HCT116 (cell line): ENCODE measurements around the gene HOXA13. TPM values are rescaled to one million over a fixed set of nuclear protein-coding genes. Genes with fewer than 3 reads are reported as not detected.

Source experiments
- ATAC-seq: fragments of 200-7000 bp; cut with Tn5 transposase; 2 replicates; pipeline ENCODE4 v1.9.1; 2020; ENCODE audit warnings: mild to moderate bottlenecking, moderate library complexity
- BruUV-seq: library from RNA; stranded (reverse); fragments of 400-500 nt; replicated peaks from 2 replicates; lab custom pipeline; 2021; lab: Mats Ljungman, UMichigan
- CTCF ChIA-PET: fragments of 300-600 bp; sonication (Branson Sonifier 250); formaldehyde crosslinking; loops from one replicate; lab custom pipeline; 2021; ENCODE audit warnings: antibody characterized with exemption; lab: Charles Lee
- POLR2A ChIA-PET: fragments of 300-600, 350-600 bp; sonication (Branson Sonifier 250); formaldehyde crosslinking; loops from one replicate; lab custom pipeline; 2021; ENCODE audit warnings: antibody characterized with exemption; lab: Charles Lee
- RAD21 ChIA-PET, 2 experiments: fragments of 300-600 bp; sonication (Branson Sonifier 250); formaldehyde crosslinking; loops; one replicate each; lab custom pipeline; 2023; ENCODE audit warnings: low total read pairs in 2 of 2; ENCODE audit not compliant: uncharacterized antibody in 2 of 2, unreplicated experiment in 2 of 2, low non-redundant PET in 1 of 2; lab: Charles Lee
- DNase-seq: peaks from one replicate; pipeline ENCODE4 v3.0.0-alpha.2; 2010; ENCODE audit warnings: low read depth, low spot score
- H2AFZ ChIP-seq: fragments of 200-600 bp; shearing (Covaris generic), sonication (generic); 2 replicates; pipeline ENCODE4 v1.6.1; 2017; ENCODE audit warnings: low read depth, mixed run types, mixed read lengths, antibody characterized with exemption, low read length; ENCODE audit not compliant: poor library complexity, severe bottlenecking
- H3K27ac ChIP-seq: 2 replicates; pipeline ENCODE4 v1.5.1; 2012; ENCODE audit warnings: low read depth, low read length
- H3K27me3 ChIP-seq: fragments of 200-600 bp; sonication (generic); 2 replicates; pipeline ENCODE4 v1.6.1; 2016; ENCODE audit warnings: mixed run types, low read length, mixed read lengths; ENCODE audit not compliant: insufficient read depth
- H3K36me3 ChIP-seq, 2 experiments: fragments of 200-500 bp in 1 of 2; fragments of 200-600 bp in 1 of 2; sonication (Bioruptor generic) in 1 of 2; sonication (generic) in 1 of 2; 2 replicates each; pipeline versions ENCODE4 v1.5.1 to v1.6.1; 2014 to 2016; ENCODE audit warnings: low read length in 2 of 2, inconsistent platforms in 1 of 2, mixed read lengths in 1 of 2, mixed run types in 1 of 2; ENCODE audit not compliant: insufficient read depth in 2 of 2, control insufficient read depth in 1 of 2
- H3K4me1 ChIP-seq, 2 experiments: fragments of 200-600 bp in 1 of 2; sonication (generic) in 1 of 2; 2 replicates each; pipeline versions ENCODE4 v1.5.1 to v1.6.1; 2012 to 2017; ENCODE audit warnings: low read length in 2 of 2, inconsistent platforms in 1 of 2, mild to moderate bottlenecking in 1 of 2, mixed read lengths in 1 of 2, mixed run types in 1 of 2, moderate library complexity in 1 of 2; ENCODE audit not compliant: insufficient read depth in 2 of 2, control insufficient read depth in 1 of 2
- H3K4me2 ChIP-seq: fragments of 200-600 bp; sonication (generic); 2 replicates; pipeline ENCODE4 v1.6.1; 2017; ENCODE audit warnings: mixed run types, low read length, mixed read lengths
- H3K4me3 ChIP-seq, 2 experiments: fragments of 200-600 bp in 1 of 2; sonication (generic) in 1 of 2; replicated peaks in 1 of 2; 2 replicates each; pipeline ENCODE4 v1.5.1; 2011 to 2016; ENCODE audit warnings: low read length in 2 of 2, control low read depth in 1 of 2, low read depth in 1 of 2, mild to moderate bottlenecking in 1 of 2, mixed read lengths in 1 of 2, mixed run types in 1 of 2
- H3K79me2 ChIP-seq: fragments of 200-600 bp; sonication (generic); 2 replicates; pipeline ENCODE4 v1.6.1; 2017; ENCODE audit warnings: mild to moderate bottlenecking, mixed run types, low read length, moderate library complexity, mixed read lengths; ENCODE audit not compliant: insufficient read depth
- H3K9ac ChIP-seq: fragments of 200-600 bp; sonication (generic); 2 replicates; pipeline ENCODE4 v1.6.1; 2016; ENCODE audit warnings: low read length, mixed read lengths
- H3K9me2 ChIP-seq: fragments of 200-600 bp; sonication (generic), shearing (Covaris generic); 2 replicates; pipeline ENCODE4 v1.6.1; 2017; ENCODE audit warnings: mixed run types, mild to moderate bottlenecking, moderate library complexity; ENCODE audit not compliant: insufficient read depth
- H3K9me3 ChIP-seq, 2 experiments: fragments of 200-500 bp in 1 of 2; fragments of 200-600 bp in 1 of 2; sonication (Bioruptor generic) in 1 of 2; sonication (generic) in 1 of 2; 2 replicates each; pipeline ENCODE4 v1.6.1; 2014 to 2017; ENCODE audit warnings: low read length in 2 of 2, mixed read lengths in 2 of 2, inconsistent platforms in 1 of 2, low read depth in 1 of 2, mild to moderate bottlenecking in 1 of 2, mixed run types in 1 of 2, moderate library complexity in 1 of 2; ENCODE audit not compliant: control insufficient read depth in 1 of 2, insufficient read depth in 1 of 2
- H4K20me1 ChIP-seq: fragments of 200-600 bp; sonication (generic), shearing (Covaris generic); 2 replicates; pipeline ENCODE4 v1.6.1; 2017; ENCODE audit warnings: mixed run types, mild to moderate bottlenecking, moderate library complexity; ENCODE audit not compliant: insufficient read depth
- ATF3 ChIP-seq: IDR thresholded peaks from 2 replicates; pipeline ENCODE4 v1.6.1; 2012
- CBX3 ChIP-seq: IDR thresholded peaks from 2 replicates; pipeline ENCODE4 v1.6.1; 2012; ENCODE audit warnings: low read depth
- CEBPB ChIP-seq: IDR thresholded peaks from 2 replicates; pipeline ENCODE4 v1.6.1; 2012; ENCODE audit warnings: low read depth
- CTCF ChIP-seq, 3 experiments: fragments of 200-600 bp in 1 of 3; sonication (generic) in 1 of 3; IDR thresholded peaks in 2 of 3; conservative IDR thresholded peaks in 1 of 3; 2 replicates each; pipeline ENCODE4 v1.5.1; 2012 to 2017; ENCODE audit warnings: low read depth in 2 of 3, low read length in 2 of 3, antibody characterized with exemption in 1 of 3, borderline replicate concordance in 1 of 3, control low read depth in 1 of 3, mild to moderate bottlenecking in 1 of 3, mixed read lengths in 1 of 3, mixed run types in 1 of 3, moderate library complexity in 1 of 3; ENCODE audit not compliant: insufficient read depth in 1 of 3
- EGR1 ChIP-seq: IDR thresholded peaks from 2 replicates; pipeline ENCODE4 v1.6.1; 2012; ENCODE audit warnings: low read depth
- ELF1 ChIP-seq: IDR thresholded peaks from 2 replicates; pipeline ENCODE4 v1.6.1; 2012; ENCODE audit warnings: low read depth, borderline replicate concordance
- EZH2phosphoT487 ChIP-seq: fragments of 200-600 bp; IDR thresholded peaks from 2 replicates; pipeline ENCODE4 v1.6.1; 2018; ENCODE audit warnings: antibody characterized with exemption, borderline replicate concordance
- FOSL1 ChIP-seq: IDR thresholded peaks from 2 replicates; pipeline ENCODE4 v1.6.1; 2012; ENCODE audit warnings: low read depth
- JUND ChIP-seq: IDR thresholded peaks from 2 replicates; pipeline ENCODE4 v1.6.1; 2012
- MAX ChIP-seq: IDR thresholded peaks from 2 replicates; pipeline ENCODE4 v1.6.1; 2012
- POLR2A ChIP-seq: IDR thresholded peaks from 2 replicates; pipeline ENCODE4 v1.7.0; 2011; ENCODE audit warnings: borderline replicate concordance; ENCODE audit not compliant: insufficient read depth, insufficient read length; ENCODE audit errors: extremely low read depth
- SIN3A ChIP-seq: IDR thresholded peaks from 2 replicates; pipeline ENCODE4 v1.6.1; 2012; ENCODE audit warnings: low read depth
- SRF ChIP-seq: IDR thresholded peaks from 2 replicates; pipeline ENCODE4 v1.6.1; 2012; ENCODE audit warnings: low read depth
- TCF7L2 ChIP-seq: IDR thresholded peaks from 2 replicates; pipeline ENCODE4 v1.7.0; 2011; ENCODE audit warnings: borderline replicate concordance, inconsistent platforms; ENCODE audit not compliant: insufficient read depth, insufficient read length; ENCODE audit errors: extremely low read depth
- YY1 ChIP-seq: IDR thresholded peaks from 2 replicates; pipeline ENCODE4 v1.6.1; 2011; ENCODE audit warnings: low read length, low read depth, moderate library complexity, mild to moderate bottlenecking; ENCODE audit not compliant: insufficient replicate concordance; ENCODE audit errors: extremely low read depth
- ZBTB33 ChIP-seq: IDR thresholded peaks from 2 replicates; pipeline ENCODE4 v1.6.1; 2011; ENCODE audit warnings: mild to moderate bottlenecking, low read length, moderate library complexity; ENCODE audit not compliant: insufficient replicate concordance; ENCODE audit errors: extremely low read depth
- intact Hi-C: fragments of 100-400 bp; cut with micrococcal nuclease; formaldehyde crosslinking; loops from 2 replicates; pipeline ENCODE4 v1.10.0; 2022
- total RNA-seq: library from RNA; stranded (reverse); gene quantifications from one replicate; pipeline ENCODE4 v1.2.1, GENCODE V29; 2021; ENCODE audit not compliant: unreplicated experiment

The HOXA13 gene
- total RNA-seq, 1 experiment from 2014 or later = 3.6 TPM

GRCh38 chr7:27203365-27203953 lies 3.6 kb upstream of the HOXA13 start:
- CTCF ChIA-PET = no interaction called here
- POLR2A ChIA-PET = no interaction called here
- no peaks in the 10 kb centered on the region for H3K9me2 ChIP-seq
- no peaks in the 10 kb centered on the region for H3K27me3 ChIP-seq
- H3K4me2 ChIP-seq = no peak overlapping the region
- no TSS peak for BruUV-seq
- no peaks in the 10 kb centered on the region for H3K36me3 ChIP-seq
- no peak for TF ChIP-seq CEBPB
- no peak for TF ChIP-seq ELF1
- no peak for TF ChIP-seq EZH2phosphoT487
- TF ChIP-seq ZBTB33 = no peak
- no peak for TF ChIP-seq TCF7L2
- TF ChIP-seq POLR2A = no peak
- no peak for TF ChIP-seq YY1
- TF ChIP-seq MAX = no peak
- TF ChIP-seq CTCF (IDR thresholded peaks at IDR 0.05 in 2 of 3, conservative IDR thresholded peaks at IDR 0.05 in 1 of 3; ENCODE audit: borderline replicate concordance in 1 of 3, insufficient read depth in 1 of 3, low read depth in 2 of 3, low read length in 2 of 3) = no peak
- no peak for TF ChIP-seq JUND
- no peak for TF ChIP-seq FOSL1
- no peak for TF ChIP-seq ATF3
- no peak for TF ChIP-seq SIN3A
- TF ChIP-seq SRF = no peak
- TF ChIP-seq EGR1 = no peak
- TF ChIP-seq CBX3 = no peak
- intact Hi-C loops = no loop called here
- DNase-seq = no peak
- peaks cover 0 to 20% of the 10 kb centered on the region in 2 experiments; a peak in 3 of 4 replicates for H3K4me1 ChIP-seq
- no peak overlapping the region for H2AFZ ChIP-seq
- H3K4me3 ChIP-seq = no peak overlapping the region
- H3K79me2 ChIP-seq = no peaks in the 10 kb centered on the region
- no peak overlapping the region for H3K9ac ChIP-seq
- no peaks in the 10 kb centered on the region for H3K9me3 ChIP-seq
- no peak for ATAC-seq
- no peak overlapping the region for H3K27ac ChIP-seq
- RAD21 ChIA-PET = no interaction called here
- no peaks in the 10 kb centered on the region for H4K20me1 ChIP-seq
